AG04449 (cell line): Measurements from ENCODE around the gene AP3D1.

Experiments used
- CTCF ChIA-PET: fragments of 350-600 bp; formaldehyde crosslinking; extraction: SDS; loops from one replicate; lab custom pipeline; 2021; ENCODE audit warnings: antibody characterized with exemption; lab: Yijun Ruan, JAX
- POLR2A ChIA-PET: fragments of 400-600, 350-600 bp; formaldehyde crosslinking; extraction: SDS; loops from one replicate; lab custom pipeline; 2020; ENCODE audit warnings: antibody characterized with exemption, inconsistent platforms; lab: Yijun Ruan, JAX
- DNase-seq: peaks from one replicate; pipeline ENCODE4 v3.0.0-alpha.2; 2010; ENCODE audit warnings: low read depth, low spot score
- H3K4me3 ChIP-seq: 2 replicates; pipeline ENCODE4 v1.5.1; 2011; ENCODE audit warnings: low read depth, mild to moderate bottlenecking, control low read depth, low read length
- CTCF ChIP-seq: IDR thresholded peaks from one replicate; pipeline ENCODE4 v1.5.1; 2011; ENCODE audit warnings: mild to moderate bottlenecking, moderate library complexity, low read length, control low read depth, inconsistent platforms; ENCODE audit not compliant: insufficient read depth; ENCODE audit errors: missing control alignments

The AP3D1 gene

GRCh38 chr19:2140138-2140569 lies 11.2 kb downstream of the AP3D1 start:
- DNase-seq = no peak
- TF ChIP-seq CTCF = no peak
- H3K4me3 ChIP-seq = no peak overlapping the region
- CTCF ChIA-PET = interaction anchor here (1.5 kb wide), 1 partner anchor 176 kb away, joined by 3 read pairs; no protein-coding TSS in a partner anchor
- POLR2A ChIA-PET = no interaction called here

- no peak for TF ChIP-seq CTCF
- no peak overlapping the region for H3K4me3 ChIP-seq
- no peak for DNase-seq
- ChIA-PET CTCF (no interaction called here), POLR2A (no interaction called here)
Observed at GRCh38 chr19:2139385-2140137, 11.8 kb downstream of the AP3D1 start.

- POLR2A ChIA-PET = no interaction called here
- CTCF ChIA-PET = interaction anchor here (0.8 to 1.3 kb wide), 3 partner anchors 17 to 178 kb away, joined by 3 to 5 read pairs (median 3); no protein-coding TSS in a partner anchor
- TF ChIP-seq CTCF = no peak
- no peak overlapping the region for H3K4me3 ChIP-seq
- DNase-seq = no peak
Observed at GRCh38 chr19:2138061-2138728, 13.2 kb downstream of the AP3D1 start.

GRCh38 chr19:2136796-2137195 lies 14.6 kb downstream of the AP3D1 start:
- no peak overlapping the region for H3K4me3 ChIP-seq
- ChIA-PET POLR2A (no interaction called here), CTCF (no interaction called here)
- DNase-seq = no peak
- no peak for TF ChIP-seq CTCF

- POLR2A ChIA-PET = no interaction called here
- CTCF ChIA-PET = no interaction called here
- DNase-seq = no peak
- H3K4me3 ChIP-seq = no peak overlapping the region
- TF ChIP-seq CTCF = no peak
Observed at GRCh38 chr19:2135474-2136402, 15.6 kb downstream of the AP3D1 start.
